ENCODE measurements around the gene PDE4D.
"Not testable (repeated sequence)": the region's sequence is repeated elsewhere in the genome, so short reads cannot be mapped to it uniquely, and the experiment has no call there.

The PDE4D gene

GRCh38 chr5:59765446-59765845 is 128.1 kb downstream of the PDE4D start:
- H3K9ac ChIP-seq (ENCODE audit: low read depth in 1 of 2, low read length in 2 of 2) = no peak overlapping the region
- peaks cover 4 to 5% of the 10 kb centered on the region in 2 donors for H3K4me1 ChIP-seq (ENCODE audit: control insufficient read depth in 1 of 2, insufficient read depth in 2 of 2, low read length in 2 of 2)
- no peak overlapping the region for H3K27ac ChIP-seq (ENCODE audit: low read depth, low read length)

GRCh38 chr5:59764361-59764760 is 129.2 kb downstream of the PDE4D start:
- Histone ChIP-seq H3K27me3 (ENCODE audit: control insufficient read depth in 1 of 2, insufficient read depth in 2 of 2, low read length in 2 of 2) (no peaks in the 10 kb centered on the region), H3K4me1 (ENCODE audit: control insufficient read depth in 1 of 2, insufficient read depth in 2 of 2, low read length in 2 of 2) (peaks cover 4 to 10% of the 10 kb centered on the region in 2 donors), H3K36me3 (ENCODE audit: control insufficient read depth in 1 of 2, insufficient read depth in 2 of 2, low read length in 2 of 2) (peaks cover 0 to 3% of the 10 kb centered on the region in 2 donors), H3K4me3 (ENCODE audit: low read depth in 1 of 2, low read length in 2 of 2) (no peak overlapping the region), H3K27ac (ENCODE audit: low read depth, low read length) (no peak overlapping the region), H3K9ac (ENCODE audit: low read depth in 1 of 2, low read length in 2 of 2) (no peak overlapping the region), H3K9me3 (ENCODE audit: control insufficient read depth in 1 of 2, low read length in 2 of 2) (no peaks in the 10 kb centered on the region)

More at GRCh38 chr5:59765446-59765845, 128.1 kb downstream of the PDE4D start:
- H3K9me3 ChIP-seq (ENCODE audit: control insufficient read depth in 1 of 2, low read length in 2 of 2) = no peaks in the 10 kb centered on the region
- peaks cover 0 to 3% of the 10 kb centered on the region in 2 donors for H3K36me3 ChIP-seq (ENCODE audit: control insufficient read depth in 1 of 2, insufficient read depth in 2 of 2, low read length in 2 of 2)
- no peak overlapping the region for H3K4me3 ChIP-seq (ENCODE audit: low read depth in 1 of 2, low read length in 2 of 2)
- H3K27me3 ChIP-seq (ENCODE audit: control insufficient read depth in 1 of 2, insufficient read depth in 2 of 2, low read length in 2 of 2) = no peaks in the 10 kb centered on the region

- no peak overlapping the region for H3K27ac ChIP-seq (ENCODE audit: low read depth, low read length)
- peaks cover 4 to 17% of the 10 kb centered on the region in 2 donors for H3K4me1 ChIP-seq (ENCODE audit: control insufficient read depth in 1 of 2, insufficient read depth in 2 of 2, low read length in 2 of 2)
Observed at GRCh38 chr5:59763541-59763940, 130.0 kb downstream of the PDE4D start.

GRCh38 chr5:59762232-59762631 is 131.3 kb downstream of the PDE4D start:
- not testable (repeated sequence) for H3K9me3 ChIP-seq (ENCODE audit: control insufficient read depth in 1 of 2, low read length in 2 of 2); H3K36me3 ChIP-seq (ENCODE audit: control insufficient read depth in 1 of 2, insufficient read depth in 2 of 2, low read length in 2 of 2); H3K27me3 ChIP-seq (ENCODE audit: control insufficient read depth in 1 of 2, insufficient read depth in 2 of 2, low read length in 2 of 2); H3K9ac ChIP-seq (ENCODE audit: low read depth in 1 of 2, low read length in 2 of 2); H3K4me3 ChIP-seq (ENCODE audit: low read depth in 1 of 2, low read length in 2 of 2); H3K27ac ChIP-seq (ENCODE audit: low read depth, low read length)
- H3K4me1 ChIP-seq (ENCODE audit: control insufficient read depth in 1 of 2, insufficient read depth in 2 of 2, low read length in 2 of 2) = peaks cover 4 to 28% of the 10 kb centered on the region in 2 donors

More at GRCh38 chr5:59763541-59763940, 130.0 kb downstream of the PDE4D start:
- no peaks in the 10 kb centered on the region for H3K9me3 ChIP-seq (ENCODE audit: control insufficient read depth in 1 of 2, low read length in 2 of 2)
- H3K36me3 ChIP-seq (ENCODE audit: control insufficient read depth in 1 of 2, insufficient read depth in 2 of 2, low read length in 2 of 2) = peaks cover 0 to 3% of the 10 kb centered on the region in 2 donors
- H3K9ac ChIP-seq (ENCODE audit: low read depth in 1 of 2, low read length in 2 of 2) = no peak overlapping the region
- H3K4me3 ChIP-seq (ENCODE audit: low read depth in 1 of 2, low read length in 2 of 2) = no peak overlapping the region
- no peaks in the 10 kb centered on the region for H3K27me3 ChIP-seq (ENCODE audit: control insufficient read depth in 1 of 2, insufficient read depth in 2 of 2, low read length in 2 of 2)

GRCh38 chr5:59760785-59761348 is 132.7 kb downstream of the PDE4D start:
- H3K36me3 ChIP-seq (ENCODE audit: control insufficient read depth in 1 of 2, insufficient read depth in 2 of 2, low read length in 2 of 2) = peaks cover 0 to 3% of the 10 kb centered on the region in 2 donors
- no peak overlapping the region for H3K9ac ChIP-seq (ENCODE audit: low read depth in 1 of 2, low read length in 2 of 2)
- H3K27me3 ChIP-seq (ENCODE audit: control insufficient read depth in 1 of 2, insufficient read depth in 2 of 2, low read length in 2 of 2) = no peaks in the 10 kb centered on the region
- no peak overlapping the region for H3K27ac ChIP-seq (ENCODE audit: low read depth, low read length)
- no peaks in the 10 kb centered on the region for H3K9me3 ChIP-seq (ENCODE audit: control insufficient read depth in 1 of 2, low read length in 2 of 2)
- H3K4me1 ChIP-seq (ENCODE audit: control insufficient read depth in 1 of 2, insufficient read depth in 2 of 2, low read length in 2 of 2) = peaks cover 0 to 32% of the 10 kb centered on the region in 2 donors
- no peak overlapping the region for H3K4me3 ChIP-seq (ENCODE audit: low read depth in 1 of 2, low read length in 2 of 2)

GRCh38 chr5:59759600-59760351 is 133.8 kb downstream of the PDE4D start:
- Histone ChIP-seq H3K4me1 (ENCODE audit: control insufficient read depth in 1 of 2, insufficient read depth in 2 of 2, low read length in 2 of 2) (peaks cover 5 to 33% of the 10 kb centered on the region in 2 donors), H3K9ac (ENCODE audit: low read depth in 1 of 2, low read length in 2 of 2) (no peak overlapping the region), H3K4me3 (ENCODE audit: low read depth in 1 of 2, low read length in 2 of 2) (no peak overlapping the region), H3K36me3 (ENCODE audit: control insufficient read depth in 1 of 2, insufficient read depth in 2 of 2, low read length in 2 of 2) (no peaks in the 10 kb centered on the region), H3K27me3 (ENCODE audit: control insufficient read depth in 1 of 2, insufficient read depth in 2 of 2, low read length in 2 of 2) (no peaks in the 10 kb centered on the region), H3K27ac (ENCODE audit: low read depth, low read length) (no peak overlapping the region), H3K9me3 (ENCODE audit: control insufficient read depth in 1 of 2, low read length in 2 of 2) (no peaks in the 10 kb centered on the region)

- Histone ChIP-seq H3K36me3 (ENCODE audit: control insufficient read depth in 1 of 2, insufficient read depth in 2 of 2, low read length in 2 of 2) (no peaks in the 10 kb centered on the region), H3K4me3 (ENCODE audit: low read depth in 1 of 2, low read length in 2 of 2) (no peak overlapping the region), H3K4me1 (ENCODE audit: control insufficient read depth in 1 of 2, insufficient read depth in 2 of 2, low read length in 2 of 2) (peaks cover 5 to 38% of the 10 kb centered on the region in 2 donors), H3K27me3 (ENCODE audit: control insufficient read depth in 1 of 2, insufficient read depth in 2 of 2, low read length in 2 of 2) (no peaks in the 10 kb centered on the region), H3K27ac (ENCODE audit: low read depth, low read length) (no peak overlapping the region), H3K9ac (ENCODE audit: low read depth in 1 of 2, low read length in 2 of 2) (no peak overlapping the region), H3K9me3 (ENCODE audit: control insufficient read depth in 1 of 2, low read length in 2 of 2) (no peaks in the 10 kb centered on the region)
Observed at GRCh38 chr5:59758566-59758965, 135.0 kb downstream of the PDE4D start.

GRCh38 chr5:59757442-59757841 is 136.1 kb downstream of the PDE4D start:
- Histone ChIP-seq H3K27ac (ENCODE audit: low read depth, low read length) (no peak overlapping the region), H3K4me1 (ENCODE audit: control insufficient read depth in 1 of 2, insufficient read depth in 2 of 2, low read length in 2 of 2) (peaks cover 5 to 38% of the 10 kb centered on the region in 2 donors), H3K9me3 (ENCODE audit: control insufficient read depth in 1 of 2, low read length in 2 of 2) (no peaks in the 10 kb centered on the region)

GRCh38 chr5:59756373-59757035 is 137.0 kb downstream of the PDE4D start:
- Histone ChIP-seq H3K27ac (ENCODE audit: low read depth, low read length) (no peak overlapping the region), H3K36me3 (ENCODE audit: control insufficient read depth in 1 of 2, insufficient read depth in 2 of 2, low read length in 2 of 2) (no peaks in the 10 kb centered on the region), H3K4me3 (ENCODE audit: low read depth in 1 of 2, low read length in 2 of 2) (no peak overlapping the region), H3K9me3 (ENCODE audit: control insufficient read depth in 1 of 2, low read length in 2 of 2) (no peaks in the 10 kb centered on the region), H3K9ac (ENCODE audit: low read depth in 1 of 2, low read length in 2 of 2) (no peak overlapping the region), H3K4me1 (ENCODE audit: control insufficient read depth in 1 of 2, insufficient read depth in 2 of 2, low read length in 2 of 2) (peaks cover 5 to 42% of the 10 kb centered on the region in 2 donors), H3K27me3 (ENCODE audit: control insufficient read depth in 1 of 2, insufficient read depth in 2 of 2, low read length in 2 of 2) (no peaks in the 10 kb centered on the region)

More at GRCh38 chr5:59757442-59757841, 136.1 kb downstream of the PDE4D start:
- no peaks in the 10 kb centered on the region for H3K36me3 ChIP-seq (ENCODE audit: control insufficient read depth in 1 of 2, insufficient read depth in 2 of 2, low read length in 2 of 2)
- H3K9ac ChIP-seq (ENCODE audit: low read depth in 1 of 2, low read length in 2 of 2) = no peak overlapping the region
- H3K27me3 ChIP-seq (ENCODE audit: control insufficient read depth in 1 of 2, insufficient read depth in 2 of 2, low read length in 2 of 2) = no peaks in the 10 kb centered on the region
- H3K4me3 ChIP-seq (ENCODE audit: low read depth in 1 of 2, low read length in 2 of 2) = no peak overlapping the region

- no peak overlapping the region for H3K4me3 ChIP-seq (ENCODE audit: low read depth in 1 of 2, low read length in 2 of 2)
- no peaks in the 10 kb centered on the region for H3K36me3 ChIP-seq (ENCODE audit: control insufficient read depth in 1 of 2, insufficient read depth in 2 of 2, low read length in 2 of 2)
- no peaks in the 10 kb centered on the region for H3K9me3 ChIP-seq (ENCODE audit: control insufficient read depth in 1 of 2, low read length in 2 of 2)
- peaks cover 5 to 49% of the 10 kb centered on the region in 2 donors for H3K4me1 ChIP-seq (ENCODE audit: control insufficient read depth in 1 of 2, insufficient read depth in 2 of 2, low read length in 2 of 2)
- H3K27ac ChIP-seq (ENCODE audit: low read depth, low read length) = no peak overlapping the region
- H3K27me3 ChIP-seq (ENCODE audit: control insufficient read depth in 1 of 2, insufficient read depth in 2 of 2, low read length in 2 of 2) = no peaks in the 10 kb centered on the region
- no peak overlapping the region for H3K9ac ChIP-seq (ENCODE audit: low read depth in 1 of 2, low read length in 2 of 2)
Observed at GRCh38 chr5:59755476-59755875, 138.1 kb downstream of the PDE4D start.

Measured in duodenal mucosa (tissue), 2 donors.